Measurements from ENCODE around the gene VWA5B2. TPM values are rescaled to one million over a fixed set of nuclear protein-coding genes. Genes with fewer than 3 reads are reported as not detected.

VWA5B2 gene
- total RNA-seq, 4 donors from 2014 or later = not detected

- TF ChIP-seq CTCF (IDR thresholded peaks at IDR 0.05 in 4 of 5, conservative IDR thresholded peaks at IDR 0.05 in 1 of 5) (no peak), POLR2A (IDR thresholded peaks at IDR 0.05) (no peak)
- Histone ChIP-seq H3K27ac (no peak overlapping the region), H3K4me3 (no peak overlapping the region), H3K36me3 (peaks cover 0 to 21% of the 10 kb centered on the region in 2 donors), H3K27me3 (no peaks in the 10 kb centered on the region), H3K9me3 (no peaks in the 10 kb centered on the region), H3K4me1 (no peaks in the 10 kb centered on the region)
- no peak for DNase-seq
- no peak for ATAC-seq
- in situ Hi-C loops (cut with MboI; ENCODE audit: low sequenced_read_pairs in 4 of 4) (loop anchor here in 2 of 4 donors (25.0 kb wide), 2 partner anchors 102 to 352 kb away; partner anchors contain the start of genes EIF2B5 (in 1 of the 2) and PARL (in 1 of the 2)), intact Hi-C loops (cut with DNase I; ENCODE audit: low total_unique reads) (no loop called here)
These were observed 9.8 kb downstream of the VWA5B2 start for GRCh38 chr3:184239221-184239620.

DNA sequence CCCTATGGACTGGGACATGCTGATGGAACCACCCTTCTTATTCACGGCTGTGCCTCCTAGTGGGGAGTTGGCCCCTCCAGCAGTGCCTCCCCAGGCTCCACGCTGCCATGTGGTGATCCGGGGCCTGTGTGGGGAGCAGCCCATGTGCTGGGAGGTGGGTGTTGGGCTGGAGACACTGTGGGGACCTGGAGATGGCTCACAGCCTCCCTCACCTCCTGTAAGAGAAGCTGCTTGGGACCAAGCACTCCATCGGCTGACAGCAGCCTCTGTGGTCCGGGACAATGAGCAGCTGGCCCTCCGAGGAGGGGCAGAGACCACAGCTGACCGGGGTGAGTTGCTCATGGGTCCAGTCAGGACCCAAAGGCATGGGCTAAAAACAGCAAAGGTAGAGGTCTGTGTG lies 10.3 kb downstream of the VWA5B2 start:
- in situ Hi-C loops (cut with MboI; ENCODE audit: low sequenced_read_pairs in 4 of 4) = loop anchor here in 2 of 4 donors (10.0 to 25.0 kb wide), 3 partner anchors 95 to 352 kb away; partner anchors contain the start of genes EIF2B5 (in 1 of the 2) and PARL (in 1 of the 2)
- Histone ChIP-seq H3K27me3 (no peaks in the 10 kb centered on the region), H3K36me3 (peaks cover 0 to 26% of the 10 kb centered on the region in 2 donors), H3K9me3 (no peaks in the 10 kb centered on the region), H3K4me3 (no peak overlapping the region), H3K27ac (no peak overlapping the region), H3K4me1 (no peaks in the 10 kb centered on the region)
- intact Hi-C loops (cut with DNase I; ENCODE audit: low total_unique reads) = no loop called here
- ATAC-seq (no peak), DNase-seq (no peak)
- TF ChIP-seq CTCF (IDR thresholded peaks at IDR 0.05 in 4 of 5, conservative IDR thresholded peaks at IDR 0.05 in 1 of 5) (no peak), POLR2A (IDR thresholded peaks at IDR 0.05) (no peak)

DNA sequence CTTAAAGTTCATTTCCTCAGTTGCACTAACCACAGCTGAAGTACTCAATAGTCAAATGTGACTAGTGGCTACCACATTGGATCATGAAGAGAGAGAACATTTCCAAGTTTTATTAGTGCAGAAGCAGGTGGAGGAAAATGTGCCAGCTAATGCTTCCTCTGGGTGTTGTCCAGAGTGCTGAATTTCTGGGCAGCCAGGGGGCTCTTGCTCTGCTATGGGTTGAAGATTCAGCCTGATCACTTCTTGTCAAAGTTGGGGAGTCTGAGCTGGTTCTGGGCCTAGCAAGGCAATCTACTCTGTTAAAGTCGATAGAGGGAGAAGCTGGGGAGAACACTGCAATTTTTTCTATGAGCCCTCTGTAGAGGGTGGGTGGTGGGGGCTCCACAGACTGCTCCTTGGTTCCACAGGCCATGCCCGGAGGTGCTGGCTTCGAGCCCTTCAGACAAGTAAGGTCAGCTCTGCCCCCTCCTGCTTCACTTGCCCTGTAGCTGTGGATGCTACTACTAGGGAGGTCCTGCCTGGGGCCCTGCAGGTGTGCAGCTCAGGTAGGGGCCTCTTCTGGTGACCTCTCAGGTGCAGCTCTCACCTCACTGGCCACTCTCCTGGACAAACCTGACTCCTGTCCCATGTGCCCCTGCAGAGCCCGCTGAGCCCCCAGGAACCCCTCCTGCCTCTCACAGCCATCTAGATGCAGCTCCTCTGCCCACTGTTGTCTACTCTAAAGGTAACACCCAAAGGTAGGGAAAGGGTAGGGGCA lies 11.2 kb downstream of the VWA5B2 start:
- H3K27me3 ChIP-seq = no peaks in the 10 kb centered on the region
- intact Hi-C loops (cut with DNase I; ENCODE audit: low total_unique reads) = no loop called here
- no peak for ATAC-seq

GRCh38 chr3:184241141-184241446 lies 11.7 kb downstream of the VWA5B2 start:
- Histone ChIP-seq H3K4me1 (no peaks in the 10 kb centered on the region), H3K9me3 (no peaks in the 10 kb centered on the region), H3K36me3 (peaks cover 0 to 39% of the 10 kb centered on the region in 2 donors), H3K4me3 (no peak overlapping the region), H3K27ac (no peak overlapping the region), H3K27me3 (no peaks in the 10 kb centered on the region)
- intact Hi-C loops (cut with DNase I; ENCODE audit: low total_unique reads) (no loop called here), in situ Hi-C loops (cut with MboI; ENCODE audit: low sequenced_read_pairs in 4 of 4) (loop anchor here in 2 of 4 donors (10.0 to 25.0 kb wide), 3 partner anchors 96 to 354 kb away; partner anchors contain the start of genes EIF2B5 (in 1 of the 2) and PARL (in 1 of the 2))
- TF ChIP-seq POLR2A (IDR thresholded peaks at IDR 0.05) (no peak), CTCF (IDR thresholded peaks at IDR 0.05 in 4 of 5, conservative IDR thresholded peaks at IDR 0.05 in 1 of 5) (no peak)
- DNase-seq (no peak), ATAC-seq (no peak)

More for the DNA sequence above, 11.2 kb downstream of the VWA5B2 start:
- Histone ChIP-seq H3K9me3 (no peaks in the 10 kb centered on the region), H3K36me3 (peaks cover 0 to 34% of the 10 kb centered on the region in 2 donors), H3K4me3 (no peak overlapping the region), H3K4me1 (no peaks in the 10 kb centered on the region), H3K27ac (no peak overlapping the region)
- in situ Hi-C loops (cut with MboI; ENCODE audit: low sequenced_read_pairs in 4 of 4) = loop anchor here in 2 of 4 donors (10.0 to 25.0 kb wide), 3 partner anchors 96 to 353 kb away; partner anchors contain the start of genes EIF2B5 (in 1 of the 2) and PARL (in 1 of the 2)
- DNase-seq = no peak
- TF ChIP-seq POLR2A (IDR thresholded peaks at IDR 0.05) (no peak), CTCF (IDR thresholded peaks at IDR 0.05 in 4 of 5, conservative IDR thresholded peaks at IDR 0.05 in 1 of 5) (no peak)

Data from gastrocnemius medialis (tissue), 4 donors.